GM12878 (cell line): ENCODE data around the gene FXYD3. TPM values are rescaled to one million over a fixed set of nuclear protein-coding genes. Genes with fewer than 3 reads are reported as not detected.

Experiments
- ATAC-seq: fragments of 200-7000 bp; cut with Tn5 transposase; 3 replicates; pipeline ENCODE4 v1.9.1; 2020; ENCODE audit warnings: mild to moderate bottlenecking, moderate library complexity
- BruUV-seq: library from RNA; stranded (reverse); fragments of 400-500 nt; replicated peaks from 2 replicates; lab custom pipeline; 2021; lab: Mats Ljungman, UMichigan
- CTCF ChIA-PET: fragments of 300-600 bp; sonication (Branson Sonifier 250); formaldehyde crosslinking; extraction: SDS; loops from one replicate; lab custom pipeline; 2021; ENCODE audit warnings: inconsistent platforms; lab: Yijun Ruan, JAX
- POLR2A ChIA-PET: fragments of 350-600 bp; formaldehyde crosslinking; extraction: SDS; loops from one replicate; lab custom pipeline; 2021; ENCODE audit warnings: inconsistent platforms; lab: Charles Lee
- RAD21 ChIA-PET: fragments of 300-600 bp; sonication (Branson Sonifier 250); formaldehyde crosslinking; loops from one replicate; lab custom pipeline; 2023; ENCODE audit warnings: antibody characterized with exemption; ENCODE audit not compliant: unreplicated experiment; lab: Charles Lee
- SMC1A ChIA-PET: fragments of 300-600 bp; sonication (Branson Sonifier 250); formaldehyde crosslinking; loops from one replicate; lab custom pipeline; 2023; ENCODE audit not compliant: unreplicated experiment, uncharacterized antibody; lab: Charles Lee
- DNase-seq: peaks from one replicate; pipeline ENCODE4 v3.0.0-alpha.2; 2011; ENCODE audit warnings: low read depth, low spot score
- FAIRE-seq: peaks from 3 replicates; lab custom pipeline; 2011; peaks lifted over from hg19 to GRCh38; lab: Jason Lieb, UNC
- H2AFZ ChIP-seq: 2 replicates; pipeline ENCODE4 v1.6.0; 2011; ENCODE audit warnings: low read depth, low read length, control low read depth; ENCODE audit not compliant: control insufficient read depth
- H3K27ac ChIP-seq: 2 replicates; pipeline ENCODE4 v1.5.1; 2011; ENCODE audit warnings: control low read depth; ENCODE audit not compliant: control insufficient read depth, insufficient read depth
- H3K27me3 ChIP-seq, 2 experiments: replicated peaks in 1 of 2; 2 replicates each; pipeline versions ENCODE4 v1.6.0 to v1.6.1; 2011; ENCODE audit warnings: low read length in 1 of 2; ENCODE audit not compliant: control insufficient read depth in 2 of 2, insufficient read depth in 2 of 2
- H3K36me3 ChIP-seq, 2 experiments: 2 replicates each; pipeline ENCODE4 v1.5.1; 2011; ENCODE audit warnings: low read length in 1 of 2; ENCODE audit not compliant: control insufficient read depth in 2 of 2, insufficient read depth in 2 of 2
- H3K4me1 ChIP-seq: 2 replicates; pipeline ENCODE4 v1.6.1; 2011; ENCODE audit warnings: mild to moderate bottlenecking, low read length, moderate library complexity, mixed read lengths; ENCODE audit not compliant: control insufficient read depth, insufficient read depth
- H3K4me2 ChIP-seq: 2 replicates; pipeline ENCODE4 v1.6.0; 2011; ENCODE audit warnings: control low read depth; ENCODE audit not compliant: control insufficient read depth, insufficient read depth
- H3K4me3 ChIP-seq: fragments of 200-600 bp; sonication (generic); 2 replicates; pipeline ENCODE4 v1.5.1; 2016
- H3K79me2 ChIP-seq: 2 replicates; pipeline ENCODE4 v1.6.0; 2011; ENCODE audit warnings: low read length; ENCODE audit not compliant: control insufficient read depth, insufficient read depth
- H3K9ac ChIP-seq: 2 replicates; pipeline ENCODE4 v1.8.0; 2011; ENCODE audit warnings: low read length, control low read depth, mixed read lengths; ENCODE audit not compliant: control insufficient read depth, insufficient read depth
- H3K9me3 ChIP-seq: replicated peaks from 3 replicates; pipeline ENCODE4 v1.5.1; 2011; ENCODE audit warnings: mild to moderate bottlenecking, low read length; ENCODE audit not compliant: control insufficient read depth, insufficient read depth
- H4K20me1 ChIP-seq: 2 replicates; pipeline ENCODE4 v1.6.0; 2011; ENCODE audit not compliant: control insufficient read depth, insufficient read depth
- ATF3 ChIP-seq: IDR thresholded peaks from 2 replicates; pipeline ENCODE4 v1.6.1; 2011; ENCODE audit warnings: low read depth, mild to moderate bottlenecking, low read length, moderate library complexity, borderline replicate concordance; ENCODE audit errors: extremely low read depth
- CREB1 ChIP-seq: IDR thresholded peaks from 2 replicates; pipeline ENCODE4 v1.6.1; 2012; ENCODE audit warnings: low read depth, mild to moderate bottlenecking, inconsistent platforms
- CTCF ChIP-seq, 3 experiments: IDR thresholded peaks in 2 of 3; conservative IDR thresholded peaks in 1 of 3; 2 replicates each; pipeline ENCODE4 v1.5.1; 2011; ENCODE audit warnings: low read depth in 3 of 3, low read length in 3 of 3, mild to moderate bottlenecking in 3 of 3, control low read depth in 2 of 3, moderate library complexity in 2 of 3, inconsistent platforms in 1 of 3, mixed read lengths in 1 of 3; ENCODE audit not compliant: control insufficient read depth in 2 of 3, insufficient read depth in 1 of 3; ENCODE audit errors: extremely low read depth in 1 of 3
- E4F1 ChIP-seq: fragments of 450-650 bp; IDR thresholded peaks from 2 replicates; pipeline ENCODE4 v1.6.1; 2018; ENCODE audit warnings: borderline replicate concordance, mild to moderate bottlenecking; ENCODE audit not compliant: partially characterized antibody
- EED ChIP-seq: sonication (generic); IDR thresholded peaks from 2 replicates; pipeline ENCODE4 v1.6.1; 2016; ENCODE audit warnings: antibody characterized with exemption, low read depth
- EP300 ChIP-seq, 2 experiments: fragments of 150-350 bp in 1 of 2; IDR thresholded peaks; 2 replicates each; pipeline ENCODE4 v1.6.1; 2011 to 2012; ENCODE audit warnings: low read depth in 2 of 2, low read length in 2 of 2, borderline replicate concordance in 1 of 2, improper control_type of control experiment in 1 of 2, inconsistent platforms in 1 of 2; ENCODE audit not compliant: control insufficient read depth in 1 of 2
- FOS ChIP-seq: IDR thresholded peaks from 3 replicates; pipeline ENCODE4 v1.6.1; 2011; ENCODE audit warnings: borderline replicate concordance; ENCODE audit not compliant: insufficient read length; ENCODE audit errors: extremely low read depth
- FOXK2 ChIP-seq: fragments of 450-650 bp; IDR thresholded peaks from 2 replicates; pipeline ENCODE4 v1.6.1; 2017; ENCODE audit warnings: mild to moderate bottlenecking, moderate library complexity
- FOXM1 ChIP-seq: IDR thresholded peaks from 2 replicates; pipeline ENCODE4 v1.6.1; 2012; ENCODE audit warnings: low read depth, mild to moderate bottlenecking, inconsistent platforms, low read length, moderate library complexity
- GATAD2B ChIP-seq: fragments of 450-650 bp; conservative IDR thresholded peaks from 2 replicates; pipeline ENCODE4 v1.6.1; 2017; ENCODE audit warnings: low read depth, mild to moderate bottlenecking, moderate library complexity
- IKZF2 ChIP-seq, 2 experiments: fragments of 450-650 bp; IDR thresholded peaks; 2 replicates each; pipeline ENCODE4 v1.6.1; 2017; ENCODE audit warnings: mild to moderate bottlenecking in 2 of 2, moderate library complexity in 2 of 2
- JUNB ChIP-seq: IDR thresholded peaks from 2 replicates; pipeline ENCODE4 v1.6.1; 2016; ENCODE audit warnings: antibody characterized with exemption, mild to moderate bottlenecking
- MEF2A ChIP-seq: IDR thresholded peaks from 2 replicates; pipeline ENCODE4 v1.6.1; 2011; ENCODE audit warnings: low read depth, mild to moderate bottlenecking, low read length, moderate library complexity; ENCODE audit not compliant: insufficient read depth
- NFXL1 ChIP-seq: fragments of 450-650 bp; IDR thresholded peaks from 2 replicates; pipeline ENCODE4 v1.6.1; 2017; ENCODE audit warnings: antibody characterized with exemption, mild to moderate bottlenecking, borderline replicate concordance
- SP1 ChIP-seq: IDR thresholded peaks from one replicate; pipeline ENCODE4 v1.6.1; 2011; ENCODE audit warnings: low read depth, low read length
- SRF ChIP-seq, 2 experiments: IDR thresholded peaks; 2 replicates each; pipeline ENCODE4 v1.6.1; 2011; ENCODE audit warnings: low read depth in 2 of 2, low read length in 2 of 2, mild to moderate bottlenecking in 1 of 2, moderate library complexity in 1 of 2
- TCF12 ChIP-seq: IDR thresholded peaks from 2 replicates; pipeline ENCODE4 v1.6.1; 2011; ENCODE audit warnings: low read depth, mild to moderate bottlenecking, low read length
- TCF3 ChIP-seq: IDR thresholded peaks from 2 replicates; pipeline ENCODE4 v1.6.1; 2012; ENCODE audit warnings: low read depth, mild to moderate bottlenecking, low read length, borderline replicate concordance; ENCODE audit not compliant: insufficient read depth
- ZNF24 ChIP-seq: fragments of 450-650 bp; IDR thresholded peaks from 2 replicates; pipeline ENCODE4 v1.6.1; 2017; ENCODE audit warnings: antibody characterized with exemption, mild to moderate bottlenecking
- ZNF622 ChIP-seq: fragments of 450-650 bp; IDR thresholded peaks from 2 replicates; pipeline ENCODE4 v1.6.1; 2017; ENCODE audit warnings: mild to moderate bottlenecking, inconsistent platforms
- WGBS: methylation state at CpG from one replicate; pipeline ENCODE4 v1.1.6; 2016; ENCODE audit warnings: low lambda C conversion rate; ENCODE audit not compliant: insufficient replicate concordance, insufficient coverage; ENCODE audit errors: missing lambda C conversion rate; 5-methylcytosine and 5-hydroxymethylcytosine counted together
- in situ Hi-C: fragments of 300-500 bp; cut with MboI; formaldehyde crosslinking; loops from 9 replicates; pipeline ENCODE4 v1.14.3; 2018; ENCODE audit warnings: mixed read lengths
- intact Hi-C: fragments of 100-400 bp; cut with micrococcal nuclease; formaldehyde crosslinking; loops from one replicate; pipeline ENCODE4 v1.14.2; 2022; ENCODE audit not compliant: unreplicated experiment
- polyA plus RNA-seq, 11 experiments: library from polyadenylated mRNA; depleted of rRNA in 4 of 11; unstranded in 6 of 11; stranded (reverse) in 5 of 11; fragments of >200 nt; fragmentation: Nextera tagmentation in 4 of 11; fragmentation: Illumina TruSeq in 1 of 11; extraction: Ambion mirVana in 4 of 11; extraction: Trizol in 1 of 11; gene quantifications; 1 replicate in 1 of 11; 2 replicates in 10 of 11; pipeline versions ENCODE4 v1.2.1 to v1.2.3, GENCODE V29; 2011 to 2016; ENCODE audit warnings: inconsistent platforms in 2 of 11, missing spikeins in 2 of 11, low read depth in 1 of 11
- total RNA-seq, 4 experiments: library from RNA; depleted of rRNA in 3 of 4; stranded (reverse); fragments of >200 nt in 3 of 4; fragmentation: Illumina TruSeq in 1 of 4; extraction: Trizol in 1 of 4; gene quantifications; 2 replicates each; pipeline versions ENCODE4 v1.2.1 to v1.2.3, GENCODE V29; 2013 to 2021

FXYD3 gene
- total and polyA plus RNA-seq, 10 of the 15 experiments (the other 5 are each of a cell fraction or from before 2014, with no cell fraction given) = 0.09 to 0.44 TPM; not detected in 8

- Histone ChIP-seq H3K9ac (no peak overlapping the region), H3K27me3 (no peaks in the 10 kb centered on the region; a peak in 1 of 4 replicates), H3K79me2 (no peaks in the 10 kb centered on the region), H4K20me1 (no peaks in the 10 kb centered on the region), H3K4me3 (no peak overlapping the region), H3K9me3 (no peaks in the 10 kb centered on the region), H3K27ac (no peak overlapping the region), H3K36me3 (no peaks in the 10 kb centered on the region), H3K4me2 (no peak overlapping the region), H2AFZ (no peak overlapping the region), H3K4me1 (peaks cover 21% of the 10 kb centered on the region)
- intact Hi-C loops = no loop called here
- ChIA-PET CTCF (interaction anchor here (1.0 to 4.4 kb wide), 4 partner anchors 18 to 30 kb away, joined by 3 to 66 read pairs (median 4); no protein-coding TSS in a partner anchor), SMC1A (interaction anchor here (1.0 to 3.3 kb wide), 3 partner anchors 18 to 21 kb away, joined by 8 to 31 read pairs (median 17); no protein-coding TSS in a partner anchor), RAD21 (interaction anchor here (0.5 kb wide), 1 partner anchor 54 kb away, joined by 4 read pairs; no protein-coding TSS in a partner anchor), POLR2A (no interaction called here)
- 62% methylated on average over 8 of the region's 8 CpGs for WGBS
- no TSS peak for BruUV-seq
- in situ Hi-C loops = no loop called here
- DNase-seq (no peak), FAIRE-seq (no peak), ATAC-seq (no peak)
- TF ChIP-seq ZNF24 = no peak
- TF ChIP-seq ATF3 = no peak
- no peak for TF ChIP-seq CTCF (IDR thresholded peaks at IDR 0.05 in 2 of 3, conservative IDR thresholded peaks at IDR 0.05 in 1 of 3; ENCODE audit: control insufficient read depth in 2 of 3, extremely low read depth in 1 of 3, insufficient read depth in 1 of 3, low read depth in 3 of 3, low read length in 3 of 3)
- no peak for TF ChIP-seq EP300 (IDR thresholded peaks at IDR 0.05; ENCODE audit: borderline replicate concordance in 1 of 2, control insufficient read depth in 1 of 2, low read depth in 2 of 2, low read length in 2 of 2)
- TF ChIP-seq SP1 = no peak
- no peak for TF ChIP-seq EED
- TF ChIP-seq IKZF2 (IDR thresholded peaks at IDR 0.05) = no peak
- no peak for TF ChIP-seq MEF2A
- no peak for TF ChIP-seq JUNB
- no peak for TF ChIP-seq GATAD2B
- TF ChIP-seq CREB1 = no peak
- TF ChIP-seq FOS = no peak
- no peak for TF ChIP-seq E4F1
- no peak for TF ChIP-seq SRF (IDR thresholded peaks at IDR 0.05; ENCODE audit: low read depth in 2 of 2, low read length in 2 of 2)
- TF ChIP-seq FOXK2 = no peak
- TF ChIP-seq FOXM1 = no peak
- no peak for TF ChIP-seq ZNF622
- TF ChIP-seq TCF12 = no peak
- TF ChIP-seq TCF3 = no peak
- TF ChIP-seq NFXL1 = no peak
These were observed 27.3 kb upstream of the FXYD3 start for GRCh38 chr19:35088131-35088913.
